GM18517 (cell line): Measurements from ENCODE around the gene TRAPPC12.
"Not testable (repeated sequence)": the region's sequence is repeated elsewhere in the genome, so short reads cannot be mapped to it uniquely, and the experiment has no call there.

Experiments
- ATAC-seq: cut with Tn5 transposase; IDR thresholded peaks from one replicate; pipeline ENCODE4 v1.9.1; 2021; ENCODE audit warnings: mild to moderate bottlenecking, moderate library complexity; ENCODE audit not compliant: unreplicated experiment

The TRAPPC12 gene

DNA sequence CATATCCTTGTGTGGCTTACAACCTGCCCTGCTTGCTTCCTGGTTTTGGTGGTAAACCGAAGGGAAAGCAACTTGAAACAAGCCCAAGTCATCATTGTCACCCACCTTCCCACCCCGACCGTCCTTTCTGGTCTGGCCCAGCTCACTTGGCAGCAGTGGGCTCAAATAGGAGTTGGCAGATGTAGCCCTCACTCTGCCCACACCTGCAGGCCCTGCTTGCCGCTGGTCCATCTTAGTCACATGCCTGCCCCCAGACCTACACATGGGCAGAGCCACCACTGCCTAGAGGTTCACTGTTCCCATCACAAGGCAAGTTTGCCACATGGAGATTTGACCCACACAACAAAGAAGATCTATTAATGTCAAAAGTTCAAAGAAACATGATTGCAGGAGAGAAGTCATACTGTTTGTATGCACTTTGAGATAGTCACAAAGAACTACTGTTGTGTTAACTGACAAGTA, 11.2 kb upstream of the TRAPPC12 start:
- ATAC-seq = no peak

DNA sequence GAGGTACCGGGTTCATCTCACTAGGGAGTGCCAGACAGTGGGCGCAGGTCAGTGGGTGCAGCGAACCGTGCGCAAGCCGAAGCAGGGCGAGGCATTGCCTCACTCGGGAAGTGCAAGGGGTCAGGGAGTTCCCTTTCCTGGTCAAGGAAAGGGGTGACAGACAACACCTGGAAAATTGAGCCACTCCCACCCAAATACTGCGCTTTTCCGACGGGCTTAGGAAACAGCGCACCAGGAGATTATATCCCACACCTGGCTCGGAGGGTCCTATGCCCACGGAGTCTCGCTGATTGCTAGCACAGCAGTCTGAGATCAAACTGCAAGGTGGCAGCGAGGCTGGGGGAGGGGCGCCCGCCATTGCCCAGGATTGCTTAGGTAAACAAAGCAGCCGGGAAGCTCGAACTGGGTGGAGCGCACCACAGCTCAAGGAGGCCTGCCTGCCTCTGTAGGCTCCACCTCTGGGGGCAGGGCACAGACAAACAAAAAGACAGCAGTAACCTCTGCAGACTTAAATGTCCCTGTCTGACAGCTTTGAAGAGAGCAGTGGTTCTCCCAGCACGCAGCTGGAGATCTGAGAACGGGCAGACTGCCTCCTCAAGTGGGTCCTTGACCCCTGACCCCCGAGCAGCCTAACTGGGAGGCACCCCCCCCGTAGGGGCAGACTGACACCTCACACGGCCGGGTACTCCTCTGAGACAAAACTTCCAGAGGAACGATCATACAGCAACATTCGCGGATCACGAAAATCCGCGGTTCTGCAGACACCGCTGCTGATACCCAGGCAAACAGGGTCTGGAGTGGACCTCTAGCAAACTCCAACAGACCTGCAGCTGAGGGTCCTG, 9.9 kb upstream of the TRAPPC12 start:
- ATAC-seq = not testable (repeated sequence)

- ATAC-seq = no peak
Observed at GRCh38 chr2:3376821-3377220, 2.7 kb upstream of the TRAPPC12 start.

DNA sequence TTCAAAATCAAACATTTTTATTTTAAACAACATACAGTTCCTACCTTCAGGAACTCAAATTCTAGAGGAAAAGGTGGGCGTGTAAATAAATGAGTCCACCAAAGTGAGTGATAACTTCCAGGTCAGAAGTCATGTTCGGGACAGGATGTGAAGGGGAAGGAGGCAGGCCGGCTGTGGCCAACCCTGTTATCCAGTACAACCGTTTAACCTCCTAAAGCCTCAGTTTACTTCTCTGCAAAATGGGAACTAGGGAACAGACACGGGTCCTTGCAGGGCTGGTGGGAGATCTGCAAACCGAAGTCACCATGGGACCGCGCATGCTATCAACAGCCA, 2.2 kb upstream of the TRAPPC12 start:
- peak; percentile 22 for ATAC-seq

- peak; percentile 87 for ATAC-seq
Observed at GRCh38 chr2:3377612-3378432, 1.7 kb upstream of the TRAPPC12 start, which contains the start of gene EIPR1. TSS of gene EIPR1 (minus strand) at chr2:3377818. CDS start at chr2:3377689, 129 bp downstream.

DNA sequence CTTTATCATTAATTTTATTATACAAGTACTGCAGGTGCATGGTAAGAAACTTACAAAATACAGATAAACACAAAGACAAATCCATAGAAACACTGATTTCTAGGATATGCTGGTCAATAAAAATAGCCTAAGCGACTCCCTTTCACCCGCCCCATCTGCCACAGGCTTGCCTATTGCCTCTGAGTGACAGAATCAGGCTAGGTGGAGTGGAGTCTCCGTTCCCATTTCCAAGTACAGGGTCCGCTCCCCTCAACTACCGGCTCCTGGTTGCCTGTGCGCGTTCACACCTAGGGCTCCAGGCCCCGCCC, 201 bp upstream of the TRAPPC12 start:
- ATAC-seq = no peak

- ATAC-seq = no peak
Observed at GRCh38 chr2:3386448-3386958, 7.0 kb downstream of the TRAPPC12 start.

DNA sequence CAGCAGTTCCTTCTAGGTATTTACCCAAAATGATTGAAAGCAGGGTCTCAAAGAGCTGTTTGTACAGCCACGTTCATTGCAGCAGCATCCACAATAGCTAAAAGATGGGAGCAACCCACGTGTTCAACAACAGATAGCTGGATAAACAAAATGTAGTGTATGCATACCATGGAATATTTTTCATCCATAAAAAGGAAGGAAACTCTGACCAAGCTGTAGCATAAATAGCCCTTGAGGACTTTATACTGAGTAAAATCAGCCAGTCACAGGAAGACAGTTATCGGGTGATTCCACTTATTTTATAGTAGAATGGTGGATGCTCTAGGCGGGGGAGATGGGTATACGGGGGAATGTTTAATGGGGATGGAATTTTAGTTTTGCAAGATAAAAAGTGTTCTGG, 7.5 kb downstream of the TRAPPC12 start:
- no peak for ATAC-seq

DNA sequence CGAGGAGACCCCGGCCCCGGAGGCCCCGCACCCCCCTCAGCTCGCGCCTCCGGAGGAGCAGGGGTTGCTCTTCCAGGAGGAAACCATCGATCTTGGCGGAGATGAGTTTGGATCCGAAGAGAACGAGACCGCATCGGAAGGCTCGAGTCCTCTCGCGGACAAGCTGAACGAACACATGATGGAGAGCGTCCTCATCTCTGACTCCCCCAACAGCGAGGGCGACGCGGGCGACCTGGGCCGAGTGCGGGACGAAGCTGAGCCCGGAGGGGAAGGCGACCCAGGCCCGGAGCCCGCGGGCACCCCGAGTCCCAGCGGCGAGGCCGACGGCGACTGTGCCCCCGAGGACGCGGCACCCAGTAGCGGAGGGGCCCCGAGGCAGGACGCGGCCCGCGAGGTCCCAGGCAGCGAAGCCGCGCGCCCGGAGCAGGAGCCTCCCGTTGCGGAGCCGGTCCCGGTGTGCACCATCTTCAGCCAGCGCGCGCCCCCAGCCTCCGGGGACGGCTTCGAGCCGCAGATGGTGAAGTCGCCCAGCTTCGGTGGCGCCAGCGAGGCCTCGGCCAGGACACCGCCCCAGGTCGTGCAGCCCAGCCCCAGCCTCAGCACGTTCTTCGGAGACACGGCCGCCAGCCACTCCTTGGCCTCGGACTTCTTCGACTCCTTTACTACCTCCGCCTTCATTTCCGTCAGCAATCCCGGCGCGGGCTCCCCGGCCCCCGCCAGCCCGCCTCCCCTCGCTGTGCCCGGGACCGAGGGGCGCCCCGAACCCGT, 8.3 kb downstream of the TRAPPC12 start:
- no peak for ATAC-seq

DNA sequence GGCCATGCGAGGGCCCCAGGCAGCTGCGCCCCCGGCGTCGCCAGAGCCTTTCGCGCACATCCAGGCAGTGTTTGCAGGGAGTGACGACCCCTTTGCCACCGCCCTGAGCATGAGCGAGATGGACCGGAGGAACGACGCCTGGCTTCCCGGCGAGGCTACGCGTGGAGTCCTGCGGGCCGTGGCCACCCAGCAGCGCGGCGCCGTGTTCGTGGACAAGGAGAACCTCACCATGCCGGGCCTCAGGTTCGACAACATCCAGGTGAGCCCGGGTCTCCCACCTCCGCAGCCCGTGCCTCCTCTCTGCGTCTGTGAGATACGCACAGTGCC, 8.9 kb downstream of the TRAPPC12 start:
- no peak for ATAC-seq

- no peak for ATAC-seq
Observed at GRCh38 chr2:3389193-3389592, 9.7 kb downstream of the TRAPPC12 start.

GRCh38 chr2:3390041-3390440, 10.5 kb downstream of the TRAPPC12 start:
- ATAC-seq = no peak

DNA sequence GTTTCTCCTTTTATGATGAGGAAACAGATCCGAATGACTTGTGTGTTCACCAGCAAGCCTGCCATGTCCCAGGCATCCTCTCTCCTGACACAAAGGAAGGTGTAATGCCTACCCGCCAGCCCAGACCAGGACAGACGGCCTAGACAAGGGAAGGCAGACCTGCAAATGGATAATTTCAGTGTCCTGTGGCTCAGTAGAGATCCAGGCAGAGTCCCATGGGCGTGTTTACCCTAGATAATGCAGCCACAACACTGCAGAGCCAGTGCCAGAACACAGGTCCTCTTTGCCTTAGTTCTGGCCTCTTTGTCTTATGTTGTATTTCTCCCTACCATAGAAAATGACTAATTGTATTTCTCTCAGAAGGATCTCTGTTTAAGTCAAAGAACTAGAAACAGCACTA, 12.7 kb downstream of the TRAPPC12 start:
- ATAC-seq = no peak

DNA sequence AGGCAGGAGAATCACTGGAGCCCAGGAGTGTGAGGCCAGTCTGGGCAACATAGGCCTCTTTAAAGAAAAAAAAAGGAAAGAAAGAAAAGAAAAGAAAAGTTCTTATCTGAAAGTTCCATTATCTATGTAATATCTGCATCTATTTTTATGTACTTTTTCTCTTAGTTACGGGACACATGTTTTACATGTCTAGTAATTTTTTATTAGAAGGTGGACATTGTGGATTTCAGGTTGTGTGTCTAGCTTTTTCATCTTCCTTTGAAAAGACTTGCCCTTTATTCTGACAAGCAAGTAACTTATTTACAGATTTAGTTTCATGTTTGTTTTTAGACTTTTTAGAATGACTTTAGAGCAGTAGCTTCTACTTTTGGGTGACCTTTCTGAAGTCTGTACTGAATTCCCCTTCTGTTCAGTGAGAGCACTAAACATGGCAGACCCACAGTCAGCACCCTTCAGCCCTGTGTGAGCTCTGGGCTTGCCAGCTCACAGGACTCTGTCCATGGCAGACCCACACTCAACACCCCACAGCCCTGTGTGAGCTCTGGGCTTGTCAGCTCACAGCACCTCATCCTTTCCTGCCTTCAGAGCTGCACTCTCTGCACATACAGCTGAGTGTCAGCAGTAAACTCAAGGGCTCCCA, 17.5 kb downstream of the TRAPPC12 start:
- ATAC-seq = peak; percentile 58

DNA sequence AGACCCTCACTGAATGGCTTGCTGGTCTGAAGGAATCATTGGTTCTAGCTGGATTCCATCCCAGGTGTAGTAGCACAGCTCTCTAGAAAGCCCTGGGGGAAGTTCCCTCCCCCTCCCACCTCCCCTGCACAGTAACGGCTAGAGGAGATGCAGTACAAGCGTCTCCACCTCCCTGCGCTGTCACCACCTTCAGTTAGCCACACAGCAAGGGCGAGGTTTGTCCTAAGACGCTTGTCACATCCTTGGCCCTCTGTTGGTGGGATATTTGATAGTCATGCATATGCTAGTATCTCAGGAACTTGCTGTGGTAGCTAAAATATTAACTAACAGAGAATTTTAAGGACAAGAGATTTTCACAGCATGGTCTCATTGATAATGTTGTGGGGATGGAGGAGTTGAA, 19.4 kb downstream of the TRAPPC12 start:
- no peak for ATAC-seq

DNA sequence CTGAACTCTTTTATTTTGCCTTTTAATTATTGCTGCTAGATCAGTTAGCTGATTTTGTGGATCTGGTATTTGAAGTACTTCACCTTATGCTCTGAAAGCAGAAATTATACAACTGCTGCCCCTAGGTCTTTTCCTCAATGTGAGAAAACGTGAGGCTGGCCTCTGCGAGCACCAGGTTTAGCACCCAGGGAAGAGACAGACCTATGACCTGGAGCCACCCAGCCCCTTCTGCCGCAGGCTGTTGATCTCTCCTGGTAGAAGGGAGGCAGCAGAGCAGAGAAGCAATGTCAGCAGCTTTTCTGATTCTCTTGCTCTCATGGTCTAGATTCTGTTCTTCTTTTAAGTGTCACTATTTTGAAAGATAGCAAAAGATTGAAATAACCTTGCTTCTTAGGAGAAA, 19.9 kb downstream of the TRAPPC12 start:
- no peak for ATAC-seq

GRCh38 chr2:3399829-3400228, 20.3 kb downstream of the TRAPPC12 start:
- ATAC-seq = no peak

DNA sequence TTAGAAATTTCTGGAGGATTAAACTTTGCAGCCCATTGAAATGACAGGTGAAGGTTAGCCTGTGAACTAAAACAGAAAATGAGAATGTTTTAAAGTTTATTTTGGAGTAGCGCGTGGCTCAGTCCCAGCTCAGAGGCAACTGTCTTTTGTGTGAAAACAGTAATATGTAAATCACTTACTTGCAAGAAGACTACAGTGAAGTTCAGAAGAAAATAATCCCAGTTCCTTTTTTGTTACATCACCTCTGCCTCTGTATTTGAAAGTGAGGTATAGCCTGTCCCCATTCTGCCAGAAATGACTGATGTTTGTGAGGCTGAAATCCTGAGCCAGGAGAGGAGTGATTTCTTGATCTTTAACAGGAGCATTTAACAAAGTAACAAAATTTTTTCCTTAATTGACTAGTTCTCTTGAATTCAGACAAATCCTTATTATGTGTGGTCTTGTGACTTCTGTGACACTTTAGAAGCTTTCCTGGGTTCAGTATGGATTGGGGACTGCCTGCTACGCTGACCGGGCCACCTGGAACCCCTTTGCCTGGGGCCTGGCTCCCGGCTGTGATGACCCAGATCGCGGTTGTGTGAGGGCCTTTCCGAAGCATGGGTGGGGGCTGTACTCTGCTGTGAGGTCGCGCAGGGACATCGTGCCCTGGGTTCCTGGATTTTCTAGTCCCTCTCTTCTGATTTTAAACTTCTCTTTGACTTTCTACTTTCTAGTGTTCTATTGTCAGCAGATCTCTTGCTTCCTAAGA, 24.3 kb downstream of the TRAPPC12 start:
- peak; percentile 100 for ATAC-seq

GRCh38 chr2:3404349-3404894, 24.9 kb downstream of the TRAPPC12 start:
- ATAC-seq = no peak

DNA sequence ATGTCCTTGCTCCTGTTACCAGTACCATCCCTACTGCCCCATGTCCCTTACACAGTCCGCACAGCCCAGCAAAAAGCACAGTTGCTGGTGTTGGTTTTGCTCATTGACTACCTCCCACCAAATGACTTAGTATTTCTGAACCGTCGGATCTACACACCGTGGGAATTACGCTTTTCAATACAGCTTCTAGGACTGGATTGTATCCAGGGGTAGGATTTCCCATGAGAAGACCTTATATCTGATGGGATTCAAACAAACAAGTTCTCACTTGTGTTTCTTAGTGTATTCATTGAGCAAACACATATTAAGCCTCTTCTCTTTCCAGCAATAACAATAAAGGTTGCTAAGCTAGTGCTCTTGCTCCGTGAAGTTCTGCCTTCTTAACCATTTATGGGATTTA, 25.8 kb downstream of the TRAPPC12 start:
- ATAC-seq = no peak
